ENCODE data around the gene EIF4G1.

- TF ChIP-seq POLR2A (IDR thresholded peaks at IDR 0.05; ENCODE audit: low read depth, low read length) (no peak), TAF1 (IDR thresholded peaks at IDR 0.05; ENCODE audit: low read depth, low read length) (no peak), POLR2AphosphoS5 (IDR thresholded peaks at IDR 0.05; ENCODE audit: low read depth, low read length) (no peak)
Measured at GRCh38 chr3:184384342-184384741, 69.9 kb downstream of the EIF4G1 start.
